GM10266 (cell line): ENCODE results near the gene ZNF689.

Experiments
- DNase-seq: peaks from one replicate; pipeline ENCODE4 v3.0.0; 2012; ENCODE audit errors: extremely low spot score
- TF ChIP-seq, protein P1 (sequence below): IDR thresholded peaks from 2 replicates; pipeline ENCODE4 v1.5.1; 2012; ENCODE audit warnings: mild to moderate bottlenecking, low read depth; ENCODE audit not compliant: control insufficient read depth, insufficient read depth; ENCODE audit errors: missing control alignments

ZNF689 gene

DNA sequence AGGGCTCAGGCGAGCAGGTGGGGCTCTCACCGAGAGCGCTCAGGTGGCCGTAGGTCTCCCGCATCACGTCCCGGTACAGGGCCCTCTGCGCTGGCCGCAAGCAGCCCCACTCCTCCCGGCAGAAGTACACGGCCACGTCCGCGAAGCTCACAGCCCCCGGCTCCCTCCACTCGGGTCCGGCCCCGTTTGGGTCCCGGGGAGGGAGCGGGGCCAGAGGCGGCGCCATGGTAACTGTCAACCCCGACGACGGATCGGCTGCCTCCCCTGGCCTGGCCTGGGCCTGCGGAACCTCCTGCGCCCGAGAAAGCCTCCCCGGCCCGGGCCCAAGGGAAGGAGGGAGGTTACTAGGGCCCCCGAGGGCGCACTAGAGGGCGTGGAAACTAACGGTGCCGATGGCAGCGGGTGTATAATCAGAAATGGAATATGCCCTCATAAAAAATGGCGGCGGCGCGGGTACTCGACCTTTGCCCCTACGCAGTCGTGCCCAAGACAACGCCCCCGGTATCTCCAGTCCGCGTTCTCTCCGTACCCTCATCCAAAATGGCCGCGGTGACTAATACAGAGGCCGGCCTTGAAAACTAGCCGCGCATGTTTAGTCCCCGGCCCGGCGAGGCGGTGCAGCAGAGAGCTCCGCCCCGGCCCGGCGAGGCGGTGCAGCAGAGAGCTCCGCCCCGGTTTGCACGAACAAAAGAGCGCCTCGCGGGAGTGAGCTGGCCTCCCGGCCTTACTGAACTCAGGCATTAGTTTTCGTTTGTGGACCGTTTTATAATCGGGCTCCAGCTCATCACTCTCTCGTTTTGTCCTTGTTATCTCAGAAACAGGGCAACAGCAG, 52.0 kb downstream of the ZNF689 start, which contains the start of gene ZNF764:
Gene ZNF764 (minus strand): TSS at position 418 of the 832 bp plus-strand sequence. CDS start 192 bp downstream, at position 226.
- TF ChIP-seq, protein P1, sequence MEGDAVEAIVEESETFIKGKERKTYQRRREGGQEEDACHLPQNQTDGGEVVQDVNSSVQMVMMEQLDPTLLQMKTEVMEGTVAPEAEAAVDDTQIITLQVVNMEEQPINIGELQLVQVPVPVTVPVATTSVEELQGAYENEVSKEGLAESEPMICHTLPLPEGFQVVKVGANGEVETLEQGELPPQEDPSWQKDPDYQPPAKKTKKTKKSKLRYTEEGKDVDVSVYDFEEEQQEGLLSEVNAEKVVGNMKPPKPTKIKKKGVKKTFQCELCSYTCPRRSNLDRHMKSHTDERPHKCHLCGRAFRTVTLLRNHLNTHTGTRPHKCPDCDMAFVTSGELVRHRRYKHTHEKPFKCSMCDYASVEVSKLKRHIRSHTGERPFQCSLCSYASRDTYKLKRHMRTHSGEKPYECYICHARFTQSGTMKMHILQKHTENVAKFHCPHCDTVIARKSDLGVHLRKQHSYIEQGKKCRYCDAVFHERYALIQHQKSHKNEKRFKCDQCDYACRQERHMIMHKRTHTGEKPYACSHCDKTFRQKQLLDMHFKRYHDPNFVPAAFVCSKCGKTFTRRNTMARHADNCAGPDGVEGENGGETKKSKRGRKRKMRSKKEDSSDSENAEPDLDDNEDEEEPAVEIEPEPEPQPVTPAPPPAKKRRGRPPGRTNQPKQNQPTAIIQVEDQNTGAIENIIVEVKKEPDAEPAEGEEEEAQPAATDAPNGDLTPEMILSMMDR = no peak
- peak; percentile 96 for DNase-seq

DNA sequence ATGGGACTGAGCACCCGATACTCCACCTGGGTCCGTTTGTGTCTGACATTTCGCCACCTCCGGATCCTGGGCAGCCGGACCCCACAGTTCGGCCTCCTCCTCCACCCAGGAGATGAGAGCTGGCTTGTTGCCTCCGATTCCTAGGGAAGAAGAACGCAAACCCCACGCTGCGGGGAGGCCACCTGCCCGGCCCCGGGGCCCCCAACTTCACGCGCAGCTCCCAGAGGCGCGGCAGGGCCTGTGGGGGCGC, 52.6 kb downstream of the ZNF689 start:
- TF ChIP-seq, protein P1 = no peak
- DNase-seq = no peak

DNA sequence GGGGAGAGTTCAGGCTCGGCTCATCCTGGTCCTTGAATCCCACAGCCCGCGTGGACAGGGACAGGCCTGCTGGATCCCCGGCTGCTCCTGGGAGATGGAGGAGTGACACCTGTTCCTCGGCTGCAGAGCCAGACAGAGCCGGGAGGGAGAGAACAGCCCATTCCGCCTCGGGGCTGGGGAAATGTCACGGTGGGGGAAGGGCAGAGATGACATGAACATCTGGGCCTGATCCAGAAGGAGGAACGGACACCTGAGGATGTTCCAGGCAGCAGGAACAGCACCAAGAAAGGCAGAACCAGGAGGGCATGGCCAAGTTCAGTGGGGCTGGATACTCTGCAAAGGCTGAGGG, 54.1 kb downstream of the ZNF689 start:
- TF ChIP-seq, protein P1 = no peak
- no peak for DNase-seq

DNA sequence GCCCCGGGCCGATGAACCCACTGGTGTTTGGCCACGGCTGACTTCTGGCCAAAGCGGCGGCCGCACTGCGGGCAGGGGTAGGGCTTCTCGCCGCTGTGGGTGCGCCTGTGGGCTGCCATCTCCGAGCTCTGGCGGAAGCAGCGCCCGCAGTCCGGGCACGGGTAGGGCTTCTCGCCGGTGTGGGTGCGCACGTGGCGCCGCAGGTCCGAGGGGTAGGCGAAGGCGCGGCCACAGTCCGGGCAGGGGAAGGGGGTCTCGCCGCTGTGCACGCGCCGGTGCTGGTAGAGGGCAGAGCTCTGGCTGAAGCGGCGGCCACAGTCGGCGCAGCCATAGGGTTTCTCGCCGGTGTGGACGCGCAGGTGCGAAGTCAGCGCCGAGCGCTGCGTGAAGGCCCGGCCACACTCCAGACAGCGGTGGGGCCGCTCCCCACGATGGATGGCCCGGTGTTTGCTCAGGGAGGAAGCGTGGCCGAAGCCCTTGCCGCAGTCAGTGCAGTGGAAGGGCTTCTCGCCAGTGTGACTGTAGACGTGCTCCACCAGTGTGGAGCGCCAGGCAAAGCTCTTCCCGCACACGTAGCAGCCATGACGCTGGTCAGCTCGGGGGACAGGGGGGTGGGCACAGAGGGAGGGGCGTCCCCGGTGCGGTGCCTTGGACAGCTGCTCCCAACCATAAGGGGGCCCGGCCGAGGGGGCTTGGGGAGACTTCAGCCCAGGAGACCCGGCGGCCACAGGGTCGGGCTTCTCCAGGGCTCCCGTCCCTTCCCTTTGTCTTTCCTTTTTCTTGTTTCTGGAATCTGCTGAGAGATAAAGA, 54.7 kb downstream of the ZNF689 start:
- no peak for DNase-seq

DNA sequence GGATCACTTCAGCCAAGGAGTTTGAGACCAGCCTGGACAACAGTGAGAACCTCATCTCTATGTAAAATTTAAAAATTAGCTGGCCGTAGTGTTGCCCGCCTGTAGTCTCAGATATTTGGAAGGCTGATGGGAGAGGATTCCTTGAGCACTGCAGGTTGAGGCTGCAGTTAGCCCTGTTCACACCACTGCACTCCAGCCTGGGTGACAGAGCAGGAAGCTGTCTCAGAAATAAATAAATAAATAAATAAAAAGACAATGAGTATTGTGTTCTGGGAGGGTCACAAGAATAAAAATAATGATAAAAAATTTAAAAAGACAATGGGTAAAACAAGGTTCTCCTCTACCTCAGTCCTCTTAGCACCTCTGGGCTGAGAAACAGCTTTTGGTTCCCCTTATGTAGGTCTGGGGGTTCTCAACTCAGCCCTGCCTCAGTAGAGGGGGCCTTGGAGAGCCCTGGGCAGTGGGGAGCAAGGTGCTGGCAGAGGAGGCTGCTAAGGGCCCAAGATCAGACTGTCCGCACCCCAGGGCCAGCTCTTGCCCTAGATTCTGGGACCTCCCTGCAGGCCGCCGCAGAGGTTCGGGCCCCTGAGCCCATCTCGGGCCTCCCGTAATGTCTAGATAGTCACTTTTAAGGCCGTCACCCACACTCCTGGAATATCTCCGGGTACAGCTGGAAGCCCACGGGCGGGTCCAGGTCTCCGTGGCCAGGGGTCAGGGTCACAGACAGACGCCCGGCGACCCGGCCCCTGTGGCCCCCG, 55.5 kb downstream of the ZNF689 start:
- no peak for DNase-seq
- TF ChIP-seq, protein P1 = no peak

More for the DNA sequence above, 54.7 kb downstream of the ZNF689 start:
- TF ChIP-seq, protein P1 = no peak

DNA sequence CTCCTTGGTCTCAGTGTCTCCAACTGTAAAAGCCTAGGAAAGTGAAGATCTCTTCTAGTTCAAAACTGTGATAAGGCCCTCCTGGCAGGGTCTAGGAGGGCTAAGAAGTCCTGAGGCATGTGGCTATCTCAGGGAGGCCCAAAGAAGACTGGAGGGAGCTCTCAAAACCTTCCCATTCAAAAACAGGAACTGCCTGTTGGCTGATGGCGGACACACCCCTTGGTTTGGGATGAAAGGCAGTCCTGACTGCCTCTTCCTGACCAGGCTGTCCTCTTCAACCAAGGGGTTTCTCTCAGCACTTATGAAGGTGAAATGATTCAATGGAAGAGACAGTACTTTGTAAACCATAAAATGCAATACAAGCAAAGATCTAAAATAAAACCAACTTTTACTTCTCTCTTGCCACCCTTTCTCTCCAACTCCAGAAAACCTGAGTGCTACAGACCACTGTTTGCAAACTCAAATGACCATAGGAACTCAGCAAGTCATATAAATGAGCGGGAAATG, 56.7 kb downstream of the ZNF689 start:
- TF ChIP-seq, protein P1 = no peak
- no peak for DNase-seq

DNA sequence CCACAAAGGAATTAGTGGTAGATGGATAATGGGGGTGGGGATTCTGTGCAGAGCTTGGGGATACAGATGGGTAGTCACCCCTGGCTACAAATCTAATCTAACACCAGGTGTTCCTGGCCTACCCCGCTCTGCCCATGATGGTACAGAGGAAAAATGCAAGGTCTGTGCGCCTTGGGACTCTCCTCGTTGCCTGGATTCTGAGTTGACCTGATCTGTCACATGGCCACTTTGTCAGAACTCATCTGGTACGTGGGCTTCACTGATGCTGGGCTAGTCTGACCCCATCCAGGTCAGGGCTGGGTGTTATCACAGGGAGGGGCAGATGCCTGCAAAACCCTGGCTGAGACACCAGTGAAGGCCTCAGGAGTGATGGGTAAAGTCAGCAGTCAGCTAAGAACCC, 57.2 kb downstream of the ZNF689 start:
- no peak for DNase-seq
- TF ChIP-seq, protein P1 = no peak
